IMR-90 (cell line): ENCODE measurements around the gene CCSER1. TPM values are rescaled to one million over a fixed set of nuclear protein-coding genes. Genes with fewer than 3 reads are reported as not detected.

Experiments
- ATAC-seq: fragments of 200-7000 bp; cut with Tn5 transposase; 2 replicates; pipeline ENCODE4 v1.9.1; 2020; ENCODE audit warnings: low read depth, mild to moderate bottlenecking, moderate library complexity
- BruUV-seq: library from RNA; stranded (reverse); fragments of 400-500 nt; replicated peaks from 2 replicates; lab custom pipeline; 2021; lab: Mats Ljungman, UMichigan
- CTCF ChIA-PET: fragments of 300-600 bp; formaldehyde crosslinking; extraction: SDS; loops from one replicate; lab custom pipeline; 2021; ENCODE audit warnings: antibody characterized with exemption; lab: Yijun Ruan, JAX
- POLR2A ChIA-PET: fragments of 300-600 bp; sonication (Branson Sonifier 250); formaldehyde crosslinking; loops from one replicate; lab custom pipeline; 2022; ENCODE audit warnings: antibody characterized with exemption; ENCODE audit not compliant: unreplicated experiment; lab: Charles Lee
- DNase-seq: peaks from one replicate; pipeline ENCODE4 v3.0.0; 2013
- H2AFZ ChIP-seq: replicated peaks from 2 replicates; pipeline ENCODE3; 2013; ENCODE audit warnings: low read length, mild to moderate bottlenecking; ENCODE audit not compliant: poor library complexity
- H2AK5ac ChIP-seq: 2 replicates; pipeline ENCODE4 v1.6.1; 2013; ENCODE audit warnings: low read depth, low read length, inconsistent platforms
- H2AK9ac ChIP-seq: replicated peaks from 2 replicates; pipeline ENCODE3; 2013; ENCODE audit warnings: mild to moderate bottlenecking, low read depth, low read length, moderate library complexity; ENCODE audit not compliant: poor library complexity
- H2BK120ac ChIP-seq: 2 replicates; pipeline ENCODE4 v1.6.1; 2013; ENCODE audit warnings: low read depth, low read length, inconsistent platforms
- H2BK15ac ChIP-seq: 3 replicates; pipeline ENCODE4 v1.6.1; 2013; ENCODE audit warnings: low read depth, low read length, inconsistent platforms
- H2BK20ac ChIP-seq: 2 replicates; pipeline ENCODE4 v1.6.1; 2013; ENCODE audit warnings: low read depth, mild to moderate bottlenecking, inconsistent platforms, low read length, moderate library complexity
- H2BK5ac ChIP-seq: 2 replicates; pipeline ENCODE4 v1.6.1; 2013; ENCODE audit warnings: mild to moderate bottlenecking, low read depth, low read length, inconsistent platforms; ENCODE audit not compliant: poor library complexity, severe bottlenecking
- H3K14ac ChIP-seq: replicated peaks from 2 replicates; pipeline ENCODE4 v1.6.1; 2013; ENCODE audit warnings: low read depth, low read length, inconsistent platforms
- H3K18ac ChIP-seq: 2 replicates; pipeline ENCODE4 v1.6.1; 2013; ENCODE audit warnings: low read depth, low read length, control low read depth
- H3K23ac ChIP-seq: 2 replicates; pipeline ENCODE4 v1.6.1; 2013; ENCODE audit warnings: low read depth, low read length, inconsistent platforms
- H3K27ac ChIP-seq: 2 replicates; pipeline ENCODE4 v1.5.1; 2013; ENCODE audit warnings: mild to moderate bottlenecking, control low read depth, low read length; ENCODE audit not compliant: insufficient read depth
- H3K27me3 ChIP-seq: 2 replicates; pipeline ENCODE4 v1.6.1; 2013; ENCODE audit warnings: low read length; ENCODE audit not compliant: control insufficient read depth, insufficient read depth
- H3K36me3 ChIP-seq: 2 replicates; pipeline ENCODE4 v1.6.1; 2013; ENCODE audit warnings: low read length, mixed read lengths; ENCODE audit not compliant: control insufficient read depth, insufficient read depth
- H3K4ac ChIP-seq: 2 replicates; pipeline ENCODE4 v1.6.1; 2013; ENCODE audit warnings: low read depth, low read length, inconsistent platforms
- H3K4me1 ChIP-seq: 2 replicates; pipeline ENCODE4 v1.6.1; 2013; ENCODE audit warnings: low read length, mixed read lengths; ENCODE audit not compliant: control insufficient read depth, insufficient read depth
- H3K4me2 ChIP-seq: 2 replicates; pipeline ENCODE4 v1.6.1; 2013; ENCODE audit warnings: low read depth, mild to moderate bottlenecking, control low read depth, low read length, moderate library complexity
- H3K4me3 ChIP-seq: 2 replicates; pipeline ENCODE4 v1.5.1; 2013; ENCODE audit warnings: low read depth, mild to moderate bottlenecking, control low read depth, low read length, moderate library complexity; ENCODE audit not compliant: insufficient read depth
- H3K56ac ChIP-seq: 2 replicates; pipeline ENCODE4 v1.6.1; 2013; ENCODE audit warnings: low read length, inconsistent platforms; ENCODE audit not compliant: insufficient read depth; ENCODE audit errors: extremely low read depth
- H3K79me1 ChIP-seq, 2 experiments: 2 replicates each; pipeline ENCODE4 v1.6.1; 2013; ENCODE audit warnings: low read length in 2 of 2, inconsistent platforms in 1 of 2, low read depth in 1 of 2
- H3K9ac ChIP-seq: 2 replicates; pipeline ENCODE4 v1.6.1; 2013; ENCODE audit warnings: low read depth, low read length, control low read depth
- H3K9me1 ChIP-seq: 2 replicates; pipeline ENCODE4 v1.6.1; 2013; ENCODE audit warnings: low read length, inconsistent platforms; ENCODE audit not compliant: insufficient read depth
- H3K9me3 ChIP-seq: 2 replicates; pipeline ENCODE4 v1.6.1; 2013; ENCODE audit warnings: low read length; ENCODE audit not compliant: control insufficient read depth, insufficient read depth
- H4K20me1 ChIP-seq: 2 replicates; pipeline ENCODE4 v1.6.1; 2013; ENCODE audit warnings: low read length, inconsistent platforms; ENCODE audit not compliant: insufficient read depth
- H4K5ac ChIP-seq: 2 replicates; pipeline ENCODE4 v1.6.1; 2013; ENCODE audit warnings: mild to moderate bottlenecking, low read depth, low read length, control low read depth
- H4K8ac ChIP-seq, 2 experiments: 2 replicates each; pipeline ENCODE4 v1.6.1; 2013; ENCODE audit warnings: low read depth in 2 of 2, low read length in 2 of 2, control low read depth in 1 of 2, inconsistent platforms in 1 of 2
- H4K91ac ChIP-seq: 2 replicates; pipeline ENCODE4 v1.6.1; 2013; ENCODE audit warnings: low read depth, low read length, inconsistent platforms; ENCODE audit not compliant: insufficient read depth
- CHD1 ChIP-seq: IDR thresholded peaks from 2 replicates; pipeline ENCODE4 v1.6.1; 2012; ENCODE audit warnings: low read depth, low read length, improper control_type of control experiment
- FOS ChIP-seq: fragments of 150-350 bp; IDR thresholded peaks from 2 replicates; pipeline ENCODE4 v1.6.1; 2016; ENCODE audit warnings: low read depth, low read length
- MAFK ChIP-seq: IDR thresholded peaks from 2 replicates; pipeline ENCODE4 v1.6.1; 2012; ENCODE audit warnings: low read depth, low read length, improper control_type of control experiment
- WGBS, 2 experiments: methylation state at CpG; one replicate each; pipeline versions ENCODE4 v1.1.5 to v1.1.7; 2013; ENCODE audit warnings: missing lambda C conversion rate in 2 of 2; ENCODE audit not compliant: insufficient read length in 1 of 2; ENCODE audit errors: extremely low coverage in 2 of 2; 5-methylcytosine and 5-hydroxymethylcytosine counted together
- dilution Hi-C: fragments of 300-500 bp; cut with HindIII; formaldehyde crosslinking; loops from one replicate; pipeline ENCODE4 v1.14.3; 2018; ENCODE audit warnings: low sequenced_read_pairs; ENCODE audit not compliant: unreplicated experiment
- in situ Hi-C: fragments of 300-500 bp; cut with MboI; formaldehyde crosslinking; loops from 3 replicates; pipeline ENCODE4 v1.14.3; 2019; ENCODE audit warnings: low sequenced_read_pairs, inconsistent platforms, mixed read lengths
- intact Hi-C: fragments of 100-400 bp; cut with micrococcal nuclease; formaldehyde crosslinking; loops from 2 replicates; pipeline ENCODE4 v1.10.0; 2022
- polyA plus RNA-seq, 3 experiments: library from polyadenylated mRNA; depleted of rRNA; stranded (reverse); fragments of >200 nt; gene quantifications; 2 replicates each; pipeline ENCODE4 v1.2.3, GENCODE V29; 2012; ENCODE audit warnings: low replicate concordance in 1 of 3
- total RNA-seq: library from RNA; depleted of rRNA; stranded (reverse); fragments of >200 nt; gene quantifications from 2 replicates; pipeline ENCODE4 v1.2.3, GENCODE V29; 2012
- TF ChIP-seq, protein P1 (sequence below): fragments of 150-350 bp; IDR thresholded peaks from 2 replicates; pipeline ENCODE4 v1.6.1; 2017; ENCODE audit warnings: mild to moderate bottlenecking, antibody characterized with exemption, low read length, low read depth

The CCSER1 gene
- total and polyA plus RNA-seq, 2 of the 4 experiments (the other 2 are of a cell fraction) = not detected

DNA sequence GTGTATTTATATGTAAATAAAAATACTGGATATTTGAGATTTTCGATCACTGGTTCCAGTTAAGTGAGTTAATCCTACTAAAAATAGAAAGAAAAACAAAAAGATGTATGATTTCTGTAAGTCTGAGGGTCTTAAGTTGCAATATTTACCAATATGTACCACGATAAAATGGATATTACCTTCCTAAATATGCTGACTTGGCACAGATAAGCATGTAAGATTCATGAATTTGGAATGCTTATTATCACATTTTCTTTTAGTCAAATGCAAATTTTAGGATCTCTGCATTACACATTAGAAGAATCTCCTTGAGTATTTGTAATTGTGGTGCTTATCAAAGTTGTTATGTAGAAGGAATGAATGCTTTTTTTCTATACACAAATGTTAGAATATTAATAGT, 1158.3 kb downstream of the CCSER1 start:
- ChIA-PET CTCF (no interaction called here), POLR2A (no interaction called here)
- no TSS peak for BruUV-seq
- TF ChIP-seq MAFK = peak; percentile 91
- TF ChIP-seq FOS = no peak
- TF ChIP-seq, protein P1, sequence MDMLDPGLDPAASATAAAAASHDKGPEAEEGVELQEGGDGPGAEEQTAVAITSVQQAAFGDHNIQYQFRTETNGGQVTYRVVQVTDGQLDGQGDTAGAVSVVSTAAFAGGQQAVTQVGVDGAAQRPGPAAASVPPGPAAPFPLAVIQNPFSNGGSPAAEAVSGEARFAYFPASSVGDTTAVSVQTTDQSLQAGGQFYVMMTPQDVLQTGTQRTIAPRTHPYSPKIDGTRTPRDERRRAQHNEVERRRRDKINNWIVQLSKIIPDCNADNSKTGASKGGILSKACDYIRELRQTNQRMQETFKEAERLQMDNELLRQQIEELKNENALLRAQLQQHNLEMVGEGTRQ = no peak
- no peak for TF ChIP-seq CHD1
- Histone ChIP-seq H2AK5ac (no peak overlapping the region), H3K27ac (no peak overlapping the region), H3K9me1 (no peaks in the 10 kb centered on the region), H3K56ac (no peak overlapping the region), H3K4me1 (no peaks in the 10 kb centered on the region), H3K9ac (no peak overlapping the region), H3K18ac (no peak overlapping the region), H4K20me1 (no peaks in the 10 kb centered on the region), H3K9me3 (peaks cover 6% of the 10 kb centered on the region), H2BK15ac (no peak overlapping the region), H3K4me3 (no peak overlapping the region), H3K79me1 (no peaks in the 10 kb centered on the region), H2BK120ac (no peak overlapping the region), H3K27me3 (no peaks in the 10 kb centered on the region), H4K5ac (no peak overlapping the region), H3K23ac (no peak overlapping the region), H3K36me3 (no peaks in the 10 kb centered on the region), H4K8ac (no peak overlapping the region), H4K91ac (no peak overlapping the region), H2BK20ac (no peak overlapping the region), H3K14ac (no peak overlapping the region), H2BK5ac (no peak overlapping the region), H3K4ac (no peak overlapping the region), H3K4me2 (no peak overlapping the region), H2AFZ (no peak overlapping the region), H2AK9ac (no peak overlapping the region)
- no CpG with 5 or more reads among the region's 2 CpGs for WGBS, 2 experiments
- ATAC-seq (no peak), DNase-seq (no peak)
- dilution Hi-C loops = no loop called here
- intact Hi-C loops = no loop called here
- in situ Hi-C loops = no loop called here
